Measurements from ENCODE around the gene CERS1.

CERS1 gene, protein sequence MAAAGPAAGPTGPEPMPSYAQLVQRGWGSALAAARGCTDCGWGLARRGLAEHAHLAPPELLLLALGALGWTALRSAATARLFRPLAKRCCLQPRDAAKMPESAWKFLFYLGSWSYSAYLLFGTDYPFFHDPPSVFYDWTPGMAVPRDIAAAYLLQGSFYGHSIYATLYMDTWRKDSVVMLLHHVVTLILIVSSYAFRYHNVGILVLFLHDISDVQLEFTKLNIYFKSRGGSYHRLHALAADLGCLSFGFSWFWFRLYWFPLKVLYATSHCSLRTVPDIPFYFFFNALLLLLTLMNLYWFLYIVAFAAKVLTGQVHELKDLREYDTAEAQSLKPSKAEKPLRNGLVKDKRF

DNA sequence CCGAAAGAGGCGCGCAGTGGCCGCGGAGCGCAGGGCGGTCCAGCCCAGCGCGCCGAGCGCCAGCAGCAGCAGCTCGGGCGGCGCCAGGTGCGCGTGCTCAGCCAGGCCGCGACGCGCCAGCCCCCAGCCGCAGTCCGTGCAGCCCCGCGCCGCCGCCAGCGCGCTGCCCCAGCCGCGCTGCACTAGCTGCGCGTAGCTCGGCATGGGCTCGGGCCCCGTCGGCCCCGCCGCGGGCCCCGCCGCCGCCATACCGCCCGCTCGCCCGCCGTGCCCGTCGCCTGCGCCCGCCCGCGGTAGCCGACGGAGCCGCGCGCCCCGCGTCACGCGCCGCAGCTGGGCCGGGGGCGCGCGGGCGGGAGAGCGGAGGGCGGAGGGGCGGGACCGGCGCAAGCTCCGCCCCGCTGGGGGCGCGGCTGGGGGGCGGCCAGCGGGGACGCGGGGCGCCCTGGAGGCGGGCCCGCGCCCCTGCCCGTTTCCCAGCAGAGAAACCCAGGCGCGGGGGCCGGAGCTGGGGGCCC is at the start of gene CERS1:
Gene CERS1, minus strand, starts transcription at position 335 of the 518 bp plus-strand sequence. Its CDS starts 86 bp downstream, at position 249.
- DNase-seq: no peak

DNA sequence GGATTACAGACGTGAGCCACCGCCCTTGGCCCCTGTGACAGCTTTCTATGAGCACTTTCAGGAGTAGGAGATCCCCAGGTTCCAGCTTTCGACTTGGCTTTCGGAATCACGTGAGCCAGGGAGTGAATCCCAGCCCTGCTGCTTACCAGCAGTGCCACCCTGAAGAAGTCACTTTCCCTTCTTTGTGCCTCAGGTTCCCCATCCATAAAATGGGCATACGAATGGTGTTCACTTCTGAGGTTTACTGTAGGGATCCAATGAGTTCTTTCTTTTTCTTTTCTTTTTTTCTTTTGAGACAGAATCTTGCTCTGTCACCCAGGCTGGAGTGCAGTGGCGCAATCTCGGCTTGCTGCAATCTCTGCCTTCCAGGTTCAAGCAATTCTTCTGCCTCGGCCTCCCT is 49.3 kb upstream of the CERS1 start:
- no peak for DNase-seq

DNA sequence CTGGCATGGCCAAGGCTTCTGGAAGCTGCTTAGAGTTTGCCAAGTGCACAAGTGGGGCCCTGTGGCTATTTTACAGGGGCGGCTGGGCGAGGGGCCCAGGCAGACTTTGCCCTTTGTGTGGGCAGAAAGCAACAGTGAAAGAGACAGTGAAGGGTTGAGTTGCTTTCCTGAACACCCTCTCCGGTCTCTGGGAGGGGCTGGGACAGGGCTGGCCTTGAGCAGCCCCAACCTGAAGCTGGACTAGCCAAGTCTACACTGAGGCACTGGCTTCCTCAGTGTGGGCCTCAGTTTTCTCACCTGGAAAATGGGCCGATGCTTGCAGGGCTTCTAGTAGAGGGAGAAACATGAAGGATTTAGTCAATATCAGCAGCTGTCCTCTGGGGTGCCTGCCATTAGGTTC is 47.5 kb upstream of the CERS1 start:
- DNase-seq: no peak

DNA sequence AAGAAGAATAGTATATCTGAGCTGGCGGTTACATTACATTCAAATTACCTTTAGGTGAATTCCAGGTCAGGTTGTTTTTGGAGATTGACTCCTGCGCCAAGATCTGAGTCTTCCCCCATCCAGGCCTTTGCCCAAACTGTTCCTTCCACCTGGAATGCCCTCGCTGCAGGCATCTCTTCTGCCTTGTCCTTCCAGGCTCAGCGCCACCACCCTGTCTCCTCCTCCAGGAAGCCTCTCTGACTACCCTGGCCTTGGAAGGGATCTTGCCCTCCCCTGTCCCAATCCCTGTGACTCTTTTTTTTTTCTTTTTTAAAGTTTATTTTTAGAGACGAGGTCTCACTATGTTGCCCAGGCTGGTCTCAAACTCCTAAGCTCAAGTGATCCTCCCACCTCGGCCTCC is 46.7 kb upstream of the CERS1 start:
- DNase-seq: no peak

DNA sequence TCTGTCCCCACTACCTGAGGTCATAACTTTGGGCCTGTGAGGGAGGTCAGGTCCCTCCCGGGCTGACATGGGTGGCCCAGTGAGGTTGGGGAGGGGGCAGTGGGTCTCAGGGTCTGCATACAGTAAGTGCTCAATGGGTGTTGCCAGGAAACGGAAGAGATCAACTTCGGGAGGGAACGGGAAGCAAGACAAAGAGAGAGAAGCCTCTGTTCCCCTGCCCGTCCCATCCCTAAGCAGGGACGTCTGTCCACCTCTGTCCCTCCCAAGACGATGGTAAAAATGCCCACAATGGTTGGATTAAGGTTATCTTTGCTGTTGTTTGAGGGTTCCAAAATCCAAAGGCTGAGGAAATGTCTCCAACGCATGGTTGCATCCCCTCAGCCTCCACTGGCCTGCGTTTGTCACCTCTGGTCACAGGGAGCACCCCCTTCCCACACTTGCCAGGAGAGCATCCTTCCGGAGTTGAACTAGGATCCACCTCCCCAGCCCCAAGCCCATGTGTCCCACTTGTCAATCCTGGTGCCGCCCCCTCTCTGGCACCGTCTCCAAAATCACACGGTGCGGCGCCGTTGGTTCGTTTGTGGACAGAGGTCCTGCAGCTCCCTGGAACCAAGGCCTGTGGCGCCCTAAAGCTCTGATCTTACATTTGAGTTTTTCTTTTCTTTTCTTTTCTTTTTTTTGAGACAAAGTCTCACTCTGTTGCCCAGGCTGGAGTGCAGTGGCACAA is 45.8 kb upstream of the CERS1 start:
- DNase-seq: no peak

DNA sequence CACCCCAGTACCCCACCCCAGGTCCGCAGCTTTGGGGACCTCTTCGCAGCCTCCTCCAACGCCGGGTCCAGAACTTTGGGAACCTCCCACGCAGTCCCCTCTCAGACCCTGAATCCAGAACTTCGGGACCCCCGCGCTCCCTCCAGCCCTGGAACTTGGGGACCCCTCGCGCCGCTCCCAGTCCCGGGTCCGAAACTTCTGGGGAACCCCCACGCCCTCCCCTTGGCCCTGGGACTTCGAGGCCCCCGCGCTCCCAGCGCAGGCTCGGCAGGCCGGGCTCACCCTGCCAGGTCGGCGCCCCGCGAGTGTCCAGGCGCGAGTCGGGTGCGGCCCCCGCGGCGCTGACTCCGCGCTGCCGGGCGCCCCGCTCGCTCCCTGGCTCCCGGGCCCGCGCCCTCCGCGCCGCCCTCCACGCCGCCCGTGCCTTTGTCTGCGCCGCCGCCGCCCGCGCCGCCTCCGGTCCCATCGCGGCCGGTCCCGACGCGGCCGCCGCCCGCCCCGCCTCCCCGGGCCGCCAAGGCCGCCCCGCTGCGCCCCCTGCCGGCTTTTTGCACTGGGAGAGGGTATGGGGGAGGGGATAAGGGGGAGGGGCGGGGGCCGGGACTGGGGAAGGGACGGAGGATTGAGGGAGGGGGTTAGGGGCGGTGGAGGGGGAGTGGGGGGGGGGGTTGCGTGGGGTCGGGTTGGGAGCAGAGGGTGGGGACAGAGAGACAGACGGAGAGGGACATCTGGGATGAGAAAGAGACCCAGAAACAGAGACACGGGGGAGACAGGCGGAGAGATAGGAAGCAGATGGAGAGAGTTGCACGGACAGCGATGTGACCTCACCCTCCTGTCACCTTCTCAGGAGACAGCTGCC is 45.0 kb upstream of the CERS1 start, which contains the start of gene HOMER3:
Gene HOMER3, minus strand, starts transcription at position 449 of the 859 bp plus-strand sequence. CDS start 2,235 bp downstream, outside the sequence.
- no peak for DNase-seq

DNA sequence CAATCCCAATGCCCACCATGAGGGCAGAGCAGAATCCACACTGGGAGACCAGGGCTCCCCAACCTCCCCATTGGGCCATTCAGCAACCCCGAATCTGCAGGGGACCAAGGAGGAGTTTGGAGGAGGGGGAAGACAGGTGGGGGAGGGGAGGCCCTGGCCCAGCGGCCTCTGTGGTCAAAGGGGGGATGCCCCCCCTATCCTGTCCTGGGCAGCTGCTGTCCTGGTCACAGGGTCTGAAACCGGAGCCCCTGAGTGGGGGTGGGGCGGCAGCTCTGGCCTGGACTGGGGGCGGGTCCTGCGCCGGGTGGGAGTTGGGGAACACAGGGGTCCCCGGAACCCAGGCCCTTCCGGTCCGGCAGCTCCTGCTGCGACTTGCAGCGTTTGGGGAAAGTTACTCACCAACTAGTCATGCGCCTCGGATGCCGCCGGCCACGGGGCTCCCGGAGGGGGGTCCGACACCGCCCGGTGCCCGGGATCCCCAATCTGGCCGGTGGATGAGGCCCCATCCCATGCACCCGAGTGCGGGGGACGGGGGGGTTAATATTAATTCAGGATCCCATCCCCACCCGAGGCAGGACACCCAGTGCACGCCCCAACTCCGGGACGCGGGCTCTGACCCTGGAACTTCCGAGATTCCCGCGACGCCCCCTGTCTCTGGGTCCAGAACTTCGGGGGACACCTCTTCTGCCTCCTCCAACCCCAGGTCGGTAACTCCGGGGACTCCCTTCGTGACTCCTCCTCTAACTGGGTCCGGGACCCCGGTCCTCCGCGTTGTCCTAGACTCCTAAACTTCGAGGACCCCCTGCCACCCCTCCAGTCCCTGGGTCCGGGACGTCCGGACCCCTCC is 44.2 kb upstream of the CERS1 start:
- no peak for DNase-seq

DNA sequence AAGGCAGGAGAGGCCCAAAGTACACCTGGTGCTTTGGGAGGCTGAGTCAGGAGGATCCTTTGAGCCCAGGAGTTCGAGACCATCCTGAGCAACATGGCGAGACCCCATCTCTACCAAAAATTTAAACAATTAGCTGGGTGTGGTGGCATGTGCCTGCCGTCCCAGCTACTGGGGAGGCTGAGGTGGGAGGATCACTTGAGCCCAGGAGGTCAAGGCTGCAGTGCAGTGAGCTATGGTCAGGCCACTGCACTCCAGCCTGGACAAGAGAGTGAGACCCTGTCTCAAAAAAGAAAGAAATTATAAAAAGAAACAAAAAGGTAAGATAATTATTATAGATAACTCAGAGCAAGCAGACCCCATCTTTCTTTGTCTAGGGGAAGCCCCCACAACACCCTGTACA is 43.2 kb upstream of the CERS1 start:
- DNase-seq: no peak

DNA sequence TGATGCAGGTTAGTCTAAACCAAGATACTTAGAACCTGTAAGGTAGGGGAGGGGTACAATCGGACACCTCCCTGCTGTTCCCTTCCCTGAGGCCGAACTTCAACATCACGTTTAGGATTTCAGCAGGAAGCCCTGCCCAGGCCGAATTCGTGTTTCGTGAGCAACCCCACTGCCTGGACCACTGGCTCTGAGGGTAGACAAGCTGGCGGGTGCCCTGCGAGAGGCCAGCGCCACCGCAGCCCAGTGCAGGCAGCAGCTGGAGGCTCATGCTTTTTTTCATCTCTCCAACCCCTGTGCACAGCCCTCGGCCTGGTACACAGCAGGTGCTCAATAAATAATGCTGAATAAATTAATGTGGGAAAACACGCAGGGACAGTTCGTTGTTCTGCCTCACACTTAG is 37.3 kb upstream of the CERS1 start:
- no peak for DNase-seq

DNA sequence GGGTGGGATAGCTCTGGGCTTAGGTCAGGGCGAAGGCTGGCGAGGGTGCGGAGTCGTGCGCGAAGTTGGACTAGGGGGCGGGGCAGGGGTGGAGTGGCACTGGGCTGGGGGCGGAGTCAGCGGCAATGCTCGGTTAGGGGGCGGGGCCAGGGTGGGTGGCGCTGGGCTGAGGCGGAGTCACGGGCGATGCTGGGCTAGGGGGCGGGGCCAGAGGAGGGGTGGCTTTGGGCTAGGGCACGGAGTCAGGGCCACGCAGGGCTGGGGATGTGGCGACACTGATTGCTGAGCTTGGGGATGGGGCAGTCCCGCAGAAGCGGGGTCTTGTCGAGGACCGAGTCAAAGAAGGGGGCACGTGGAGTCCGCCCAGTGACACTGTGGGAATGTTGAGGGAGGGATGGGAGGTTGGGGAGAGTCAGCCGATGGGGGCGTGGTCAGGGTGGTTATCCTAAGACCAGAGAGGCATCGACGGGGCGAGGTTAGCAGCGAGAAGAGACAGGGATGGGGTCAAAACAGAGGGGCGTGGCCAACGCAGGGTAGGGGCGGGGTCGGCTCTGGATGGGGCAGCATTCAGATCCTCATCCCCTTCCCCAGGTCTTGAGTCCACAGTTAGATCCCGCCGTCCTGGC is 36.4 kb upstream of the CERS1 start:
- DNase-seq: no peak

DNA sequence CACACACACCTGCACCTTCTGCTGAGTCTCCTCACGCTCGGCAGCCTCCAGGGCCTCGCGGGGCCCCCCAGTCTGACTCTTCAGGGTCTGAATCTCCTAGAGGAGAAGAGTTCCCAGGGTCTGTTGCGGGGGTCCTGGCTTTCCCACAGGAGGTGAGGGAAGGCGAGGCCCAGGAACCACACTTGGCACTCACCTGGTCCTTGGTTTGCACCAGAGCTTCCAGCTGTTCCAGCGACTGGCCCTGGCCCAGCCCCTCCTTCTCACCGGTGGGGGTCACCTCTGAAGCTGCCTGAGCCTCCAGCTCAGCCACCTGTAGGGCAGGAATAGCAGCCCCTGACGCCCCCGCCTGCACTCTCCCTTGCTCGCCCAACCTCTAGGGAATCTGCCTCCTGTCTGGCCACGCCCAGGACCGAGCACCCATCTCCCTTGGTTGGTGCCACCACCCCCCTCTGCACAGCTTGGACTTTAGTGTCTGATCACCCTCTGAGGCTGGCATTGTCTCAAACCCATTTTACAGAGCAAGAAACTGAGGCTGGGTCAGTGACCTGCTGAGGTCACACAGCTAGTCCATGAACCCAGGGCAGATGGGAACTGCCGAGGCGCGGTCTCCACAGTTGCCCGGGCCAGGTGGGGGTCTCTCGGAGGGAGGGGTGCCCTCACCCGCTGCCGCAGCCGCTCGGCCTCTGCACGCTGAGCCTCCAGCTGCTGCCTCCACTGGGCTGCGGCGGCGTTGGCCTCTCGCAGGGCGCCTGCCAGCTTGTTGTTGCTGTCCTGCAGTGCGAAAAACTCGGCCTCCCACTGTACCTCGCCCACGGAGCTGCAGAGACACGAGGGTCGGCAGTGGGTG is 35.6 kb upstream of the CERS1 start:
- no peak for DNase-seq

DNA sequence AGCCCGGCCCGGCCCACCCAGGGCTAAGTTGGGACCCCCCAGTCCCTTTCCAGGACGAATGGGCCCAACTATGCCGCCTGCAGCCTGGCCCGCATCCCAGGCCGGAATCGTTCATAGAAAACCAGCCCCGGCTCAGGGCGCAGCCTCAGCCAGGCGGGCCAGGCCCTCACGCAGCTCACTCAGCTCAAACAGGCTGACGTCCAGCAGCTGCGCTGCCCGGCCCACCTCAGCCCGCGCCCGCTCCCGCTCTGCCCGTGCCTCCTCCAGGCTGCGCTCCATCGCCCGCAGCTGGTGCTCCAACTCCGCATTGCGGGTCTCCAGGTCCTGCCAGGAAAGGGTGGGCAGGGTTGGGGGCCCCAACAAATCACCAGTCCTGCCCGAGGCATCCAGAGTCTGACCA is 33.4 kb upstream of the CERS1 start:
- no peak for DNase-seq

DNA sequence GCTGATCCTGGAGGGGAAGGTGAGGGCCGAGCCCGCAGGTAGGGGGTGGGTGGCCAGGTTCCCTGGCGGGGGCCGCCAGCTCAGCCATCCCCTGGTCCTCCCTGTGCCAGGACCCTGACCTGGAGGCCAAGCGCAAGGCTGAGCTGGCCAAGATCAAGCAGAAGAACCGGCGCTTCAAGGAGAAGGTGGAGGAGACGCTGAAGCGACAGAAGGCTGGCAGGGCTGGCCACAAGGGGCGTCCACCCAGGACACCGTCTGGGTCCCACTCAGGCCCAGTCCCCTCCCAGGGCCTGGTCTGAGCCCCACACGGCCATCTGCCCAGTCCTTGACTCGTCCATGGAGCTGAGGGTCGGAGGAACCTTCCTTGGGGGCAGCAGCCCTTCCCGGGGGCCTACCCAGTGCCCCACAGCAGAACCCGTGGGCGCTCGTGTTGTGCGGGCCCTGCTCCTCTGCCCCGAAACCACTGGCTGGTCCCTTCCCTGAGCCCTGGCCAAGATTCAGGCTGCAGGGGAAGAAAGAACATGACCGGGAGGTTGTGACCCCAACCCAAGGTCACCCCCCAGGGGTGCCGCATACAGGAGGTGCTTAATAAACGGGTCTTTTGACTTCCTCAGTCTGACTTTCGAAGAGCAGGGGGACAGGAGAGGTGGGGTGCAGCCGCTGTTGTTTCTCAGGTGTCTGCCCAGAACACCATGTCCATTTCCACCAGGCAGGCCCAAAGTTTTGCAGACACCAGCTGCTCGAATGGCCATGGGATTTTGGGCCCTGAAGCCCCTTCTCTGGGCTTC is 32.3 kb upstream of the CERS1 start:
- no peak for DNase-seq

DNA sequence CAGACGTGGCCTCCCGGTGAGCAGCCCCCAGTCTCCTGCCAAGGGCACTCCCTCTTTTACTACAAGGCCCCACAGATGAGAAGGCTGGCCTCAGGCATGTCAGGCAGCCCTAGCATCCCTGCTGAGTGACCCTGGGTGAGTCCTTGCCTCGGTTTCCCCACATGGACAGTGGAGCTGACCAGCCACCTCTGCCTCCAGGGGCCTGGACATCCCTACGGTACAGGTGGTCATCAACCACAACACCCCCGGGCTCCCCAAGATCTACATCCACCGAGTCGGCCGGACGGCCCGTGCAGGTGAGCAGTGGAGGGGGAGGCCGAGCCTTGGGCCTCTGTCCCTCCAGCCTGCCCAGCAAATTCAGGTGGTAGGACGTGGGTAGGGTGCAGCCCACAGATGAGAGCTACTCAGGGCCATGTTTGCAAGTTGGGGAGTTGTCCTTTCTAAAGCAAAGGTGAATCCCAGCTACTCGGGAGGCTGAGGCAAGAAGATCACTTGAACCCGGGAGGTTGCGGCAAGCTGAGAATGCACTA is 28.8 kb upstream of the CERS1 start:
- no peak for DNase-seq

DNA sequence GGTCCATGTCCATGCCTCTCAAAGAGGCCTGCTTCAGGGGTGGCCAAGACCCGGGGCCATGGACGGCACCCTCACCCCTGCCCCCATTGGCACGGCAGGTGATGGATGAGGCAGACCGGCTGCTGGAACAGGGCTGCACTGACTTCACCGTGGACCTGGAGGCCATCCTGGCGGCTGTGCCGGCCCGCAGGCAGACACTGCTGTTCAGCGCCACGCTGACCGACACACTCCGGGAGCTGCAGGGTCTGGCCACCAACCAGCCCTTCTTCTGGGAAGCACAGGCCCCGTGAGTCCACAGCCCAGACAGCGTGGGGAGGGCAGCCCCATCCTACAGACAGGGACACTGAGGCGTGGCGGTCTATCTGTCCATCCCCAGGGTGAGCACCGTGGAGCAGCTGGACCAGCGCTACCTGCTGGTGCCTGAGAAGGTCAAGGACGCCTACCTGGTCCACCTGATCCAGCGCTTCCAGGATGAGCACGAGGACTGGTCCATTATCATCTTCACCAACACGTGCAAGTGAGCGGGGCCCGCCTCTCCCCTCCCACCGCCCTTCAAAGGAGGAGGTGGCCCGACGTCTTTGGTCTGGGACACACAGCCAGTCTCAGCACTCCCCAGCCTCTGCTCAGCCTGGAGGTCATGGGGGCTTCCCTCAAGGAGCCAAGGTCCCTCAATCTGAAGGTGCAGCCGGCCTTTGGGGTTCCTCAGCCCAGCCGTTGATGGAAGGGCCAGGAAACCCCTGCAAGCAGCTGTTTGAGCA is 26.4 kb upstream of the CERS1 start:
- DNase-seq: no peak

DNA sequence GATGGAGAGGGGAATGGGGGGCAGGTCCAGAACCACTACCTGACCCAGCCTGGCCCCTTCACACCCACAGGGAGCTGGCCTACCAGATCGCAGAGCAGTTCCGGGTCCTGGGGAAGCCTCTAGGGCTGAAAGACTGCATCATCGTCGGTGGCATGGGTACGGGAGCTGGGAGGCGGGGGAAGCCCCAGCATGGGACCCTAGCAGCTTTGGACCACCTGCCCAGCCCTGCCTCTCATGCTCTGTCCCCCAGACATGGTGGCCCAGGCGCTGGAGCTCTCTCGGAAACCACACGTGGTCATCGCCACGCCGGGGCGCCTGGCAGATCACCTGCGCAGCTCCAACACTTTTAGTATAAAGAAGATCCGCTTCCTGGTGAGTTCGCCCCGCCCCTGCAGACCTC is 25.6 kb upstream of the CERS1 start:
- no peak for DNase-seq

DNA sequence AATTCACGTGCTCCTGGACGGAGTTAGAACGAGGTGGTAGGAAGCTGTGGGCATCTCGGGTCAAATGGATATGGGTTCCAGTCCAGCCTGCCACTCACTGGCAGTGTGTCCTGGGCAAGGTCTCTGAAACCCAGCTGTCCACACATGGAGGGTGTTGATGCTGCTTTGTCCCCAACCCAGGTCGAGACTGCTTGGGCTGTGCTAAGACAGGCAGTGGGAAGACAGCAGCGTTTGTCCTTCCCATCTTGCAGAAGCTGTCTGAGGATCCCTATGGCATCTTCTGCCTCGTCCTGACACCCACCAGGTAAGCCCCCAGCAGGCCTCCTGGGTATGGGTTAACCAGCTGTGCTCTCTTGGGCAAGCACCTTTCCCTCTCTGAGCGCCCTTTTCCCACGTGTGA is 24.4 kb upstream of the CERS1 start:
- DNase-seq: no peak

DNA sequence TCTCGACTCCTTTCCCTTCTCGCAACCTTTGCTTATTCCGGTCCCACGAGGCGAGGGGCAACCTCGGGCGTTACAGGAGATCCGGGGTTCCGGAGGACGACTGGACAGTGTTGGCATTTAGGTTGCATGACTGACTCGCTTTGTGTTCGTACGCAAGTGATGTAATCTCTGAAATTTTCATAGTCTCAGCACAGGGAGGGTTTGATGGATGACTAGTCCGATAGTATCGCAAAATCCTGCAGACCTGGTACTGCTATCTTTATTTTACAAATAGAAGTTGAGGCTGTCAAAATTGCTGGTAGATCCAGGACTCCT is 23.9 kb upstream of the CERS1 start:
- DNase-seq: no peak

Data from SIG-M5 (cell line).